ENCODE data around the gene HOXD12.

The HOXD12 gene

DNA sequence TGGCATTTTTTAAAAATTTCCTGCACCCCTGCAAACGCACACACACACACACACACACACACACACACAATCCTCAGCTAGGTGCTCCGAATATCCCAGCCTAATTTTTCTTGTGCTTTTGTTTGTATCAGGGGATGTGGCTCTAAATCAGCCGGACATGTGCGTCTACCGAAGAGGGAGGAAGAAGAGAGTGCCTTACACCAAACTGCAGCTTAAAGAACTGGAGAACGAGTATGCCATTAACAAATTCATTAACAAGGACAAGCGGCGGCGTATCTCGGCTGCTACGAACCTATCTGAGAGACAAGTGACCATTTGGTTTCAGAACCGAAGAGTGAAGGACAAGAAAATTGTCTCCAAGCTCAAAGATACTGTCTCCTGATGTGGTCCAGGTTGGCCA lies 5.2 kb upstream of the HOXD12 start:
- no peak for DNase-seq

- no peak for DNase-seq
Observed at GRCh38 chr2:176095421-176095820, 4.2 kb upstream of the HOXD12 start.

DNA sequence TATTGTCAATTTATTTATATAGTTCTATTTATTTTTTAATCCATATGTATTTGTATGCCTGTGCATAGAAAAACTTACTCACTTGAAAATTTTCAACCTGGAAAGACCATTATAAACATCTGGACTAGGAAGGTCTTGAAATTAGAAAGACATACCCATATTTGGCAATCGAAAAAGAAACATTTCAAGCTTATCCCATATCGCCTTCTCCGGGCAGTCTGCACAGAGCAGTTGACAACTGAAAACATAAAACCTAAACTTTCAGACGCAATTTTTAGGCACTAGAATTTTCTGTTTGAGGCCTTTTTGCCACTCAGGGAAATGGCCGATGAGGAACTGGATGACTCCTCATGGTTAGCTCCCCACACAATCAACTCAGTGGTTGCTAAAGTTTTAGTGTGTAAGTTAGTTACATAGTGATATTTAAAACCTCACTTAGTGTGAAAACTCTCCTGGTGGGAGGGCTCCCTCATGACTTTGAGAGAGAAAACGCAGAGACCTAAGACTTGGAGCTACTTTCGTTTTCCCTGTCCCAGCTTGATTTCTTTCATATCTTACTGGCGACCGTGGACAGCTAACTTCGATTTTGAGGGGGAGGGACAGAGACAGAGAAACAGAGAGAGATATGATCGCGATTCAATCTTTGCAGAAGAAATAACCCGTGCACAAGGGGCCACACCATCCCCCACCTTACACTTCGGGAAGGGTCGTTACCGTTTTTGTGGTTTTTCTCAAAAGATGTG lies 3.2 kb upstream of the HOXD12 start:
- no peak for DNase-seq

GRCh38 chr2:176096986-176097819 lies 2.4 kb upstream of the HOXD12 start:
- peak; percentile 62 for DNase-seq

- DNase-seq, result no peak
Observed at GRCh38 chr2:176097820-176098365, 1.7 kb upstream of the HOXD12 start.

- no peak for DNase-seq
Observed at GRCh38 chr2:176098366-176099158, 1.0 kb upstream of the HOXD12 start.

DNA sequence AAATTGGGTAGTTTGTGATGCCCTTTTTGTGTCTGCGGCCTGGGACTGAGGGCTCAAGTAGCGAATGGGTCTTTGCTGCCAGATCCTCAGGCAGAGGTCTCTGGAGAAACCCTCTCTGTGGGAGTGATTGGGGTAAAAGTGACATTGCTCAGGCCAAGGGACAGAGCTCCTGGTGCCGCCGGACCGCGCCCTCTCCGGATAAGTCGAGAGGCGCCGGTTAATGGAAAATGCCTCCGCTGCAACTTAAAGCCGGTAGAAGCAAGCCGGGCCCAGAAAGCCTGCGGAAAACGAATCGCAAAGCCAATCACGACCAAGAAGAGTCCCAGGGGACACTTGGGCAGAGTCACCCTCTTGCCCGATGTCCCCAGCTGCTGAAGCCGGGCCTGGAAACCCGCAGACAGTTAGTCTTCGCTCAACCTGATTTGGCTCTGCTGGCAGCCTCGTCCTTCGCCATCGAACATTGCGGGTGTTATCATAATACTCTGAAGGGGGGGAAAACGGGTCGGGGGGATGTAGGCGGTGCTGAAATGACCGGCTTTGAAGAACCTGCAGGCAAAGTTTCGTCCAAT lies 352 bp upstream of the HOXD12 start:
- DNase-seq, result no peak

DNA sequence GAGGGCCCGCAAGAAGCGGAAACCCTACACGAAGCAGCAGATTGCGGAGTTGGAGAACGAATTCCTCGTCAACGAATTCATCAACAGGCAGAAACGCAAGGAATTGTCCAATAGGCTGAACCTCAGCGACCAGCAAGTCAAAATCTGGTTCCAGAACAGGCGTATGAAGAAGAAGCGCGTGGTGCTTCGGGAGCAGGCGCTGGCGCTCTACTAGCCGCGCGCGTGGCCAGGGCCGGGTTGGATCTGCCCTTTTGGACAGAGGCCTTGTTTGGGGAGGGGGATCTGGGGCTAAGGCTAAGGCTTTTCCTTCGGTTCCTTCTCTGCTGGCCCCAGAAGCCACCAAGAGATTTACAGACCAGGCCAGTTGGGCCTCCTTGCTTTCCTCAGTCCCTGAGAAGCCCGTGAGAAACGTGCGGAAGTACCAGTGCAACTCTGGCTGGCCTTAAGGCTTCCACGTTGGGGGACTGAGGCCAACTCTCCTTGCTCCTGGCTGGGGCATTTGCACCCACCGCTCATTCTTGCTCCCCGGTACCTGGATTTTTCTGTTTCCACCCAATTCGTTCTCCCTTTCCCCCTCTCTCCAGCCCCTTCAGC lies 1.0 kb downstream of the HOXD12 start:
- DNase-seq, result no peak

- no peak for DNase-seq
Observed at GRCh38 chr2:176101216-176101830, 1.7 kb downstream of the HOXD12 start.

DNA sequence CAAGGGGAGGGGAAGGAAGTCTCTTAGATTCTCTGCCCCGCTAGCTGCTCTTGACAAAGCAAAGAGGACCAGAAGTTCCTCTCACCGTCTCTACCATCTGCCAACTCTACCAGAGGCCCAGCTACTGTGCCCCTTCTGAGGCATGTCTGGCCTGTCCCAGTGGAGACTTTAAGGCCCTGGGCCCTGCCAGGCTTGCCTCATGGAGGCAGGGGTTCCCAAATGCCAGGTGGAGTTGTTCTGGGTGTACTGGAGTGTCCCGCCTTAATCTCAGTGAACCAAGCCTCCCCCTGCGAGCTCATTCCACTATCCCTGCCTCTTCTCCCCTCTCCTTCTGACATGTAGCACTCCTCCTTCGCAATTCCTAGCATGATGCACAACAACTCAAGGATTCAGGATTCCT lies 2.2 kb downstream of the HOXD12 start:
- DNase-seq, result no peak

DNA sequence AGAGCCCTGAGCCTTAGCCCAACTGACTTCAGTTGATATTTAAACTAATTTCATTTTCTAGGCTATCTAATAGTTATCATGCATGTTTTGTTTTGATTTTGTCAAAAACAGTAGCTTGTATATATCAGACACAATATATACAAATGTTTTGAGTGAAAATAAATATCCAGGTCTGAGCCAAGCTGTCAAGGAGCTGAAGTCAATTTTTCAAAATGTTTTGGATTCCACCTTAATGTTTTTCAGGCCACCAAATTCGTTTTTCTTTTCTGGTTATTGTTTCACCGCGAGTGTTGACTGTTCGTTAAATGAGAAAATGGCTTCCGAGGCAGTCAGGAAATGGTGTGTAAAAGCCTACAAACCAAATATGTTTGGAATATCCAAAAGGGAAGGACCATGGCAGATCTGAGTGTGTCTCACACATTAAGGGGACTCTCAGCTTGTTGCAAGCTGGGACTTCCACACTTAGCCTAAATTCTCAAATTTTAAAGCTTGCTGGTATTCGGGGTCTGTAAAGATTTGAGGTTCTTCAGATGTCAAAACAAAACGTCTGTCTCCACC lies 2.8 kb downstream of the HOXD12 start:
- DNase-seq, result no peak

- DNase-seq, result no peak
Observed at GRCh38 chr2:176103194-176103593, 3.6 kb downstream of the HOXD12 start.

DNA sequence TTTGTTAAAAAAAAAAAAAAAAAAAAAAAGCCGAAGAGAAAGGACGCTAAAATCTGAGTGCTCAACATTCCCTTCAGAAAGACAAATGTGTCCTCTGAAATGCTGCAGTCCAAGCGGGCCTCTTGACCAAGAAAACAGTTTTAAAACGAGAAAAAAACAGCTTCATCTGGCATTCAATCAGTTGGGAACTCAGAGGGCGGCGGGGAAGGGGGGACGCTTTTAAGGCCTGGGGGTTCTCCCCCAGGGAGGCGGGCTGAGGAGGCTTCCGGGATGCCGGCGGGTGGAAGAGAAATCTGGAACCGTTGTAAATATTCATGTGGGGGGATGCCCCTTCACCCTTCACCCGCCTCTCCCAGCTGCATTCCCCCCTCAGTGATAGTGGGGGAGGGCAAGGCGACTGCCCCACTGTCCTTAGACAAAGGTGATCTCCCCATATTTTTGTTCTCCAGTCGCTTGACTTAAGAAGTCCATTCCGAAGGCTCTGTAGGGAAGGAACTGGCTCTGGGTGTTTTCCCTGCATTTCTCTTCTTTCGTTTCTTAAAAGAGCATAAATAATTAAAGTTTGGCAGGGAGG lies 4.2 kb downstream of the HOXD12 start:
- no peak for DNase-seq

- DNase-seq, result no peak
Observed at GRCh38 chr2:176104316-176105077, 4.9 kb downstream of the HOXD12 start.

GRCh38 chr2:176105078-176105729 lies 5.6 kb downstream of the HOXD12 start:
- DNase-seq, result no peak

- DNase-seq, result no peak
Observed at GRCh38 chr2:176105730-176106580, 6.4 kb downstream of the HOXD12 start.

DNA sequence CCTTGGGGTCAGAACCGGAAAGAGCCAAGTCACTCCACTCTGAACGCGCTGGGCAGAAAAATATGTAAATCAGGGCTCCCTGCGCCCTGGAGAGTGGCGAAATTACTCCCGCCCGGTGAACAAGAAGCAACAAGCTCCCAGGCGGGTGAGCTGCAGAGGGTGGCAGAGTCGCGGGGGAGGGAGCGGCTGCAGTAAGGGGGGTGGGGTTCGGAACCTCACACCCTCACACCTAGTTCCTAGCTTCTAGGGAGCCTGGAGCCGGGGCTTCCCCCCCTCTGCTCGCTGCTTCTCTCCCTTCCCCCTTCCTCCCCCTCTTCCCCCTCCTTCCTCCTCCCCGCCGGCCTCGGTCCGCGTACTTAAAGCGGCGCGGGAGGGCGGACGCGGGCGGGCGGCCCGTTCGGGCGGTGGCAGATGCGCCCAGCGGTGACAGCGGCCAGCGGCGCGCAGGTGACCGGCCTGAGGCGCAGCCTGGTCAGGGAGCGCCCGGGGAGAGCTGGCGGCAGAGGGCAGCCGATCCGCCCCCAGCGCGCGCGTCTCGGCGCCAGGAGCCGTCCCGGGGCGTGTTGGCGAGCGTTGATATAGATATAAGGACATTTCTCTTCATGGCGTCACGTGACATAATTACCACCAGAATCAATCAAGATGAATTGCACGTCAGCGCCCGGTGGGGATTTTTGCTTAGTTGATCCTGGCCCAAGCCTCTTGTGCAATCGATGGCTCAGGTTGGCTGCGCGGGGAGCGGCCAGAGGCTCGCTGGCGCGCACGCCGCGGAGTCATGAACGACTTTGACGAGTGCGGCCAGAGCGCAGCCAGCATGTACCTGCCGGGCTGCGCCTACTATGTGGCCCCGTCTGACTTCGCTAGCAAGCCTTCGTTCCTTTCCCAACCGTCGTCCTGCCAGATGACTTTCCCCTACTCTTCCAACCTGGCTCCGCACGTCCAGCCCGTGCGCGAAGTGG lies 7.3 kb downstream of the HOXD12 start, which contains the start of gene HOXD11:
HOXD11 (plus strand) TSS at position 700 of the 959 bp plus-strand sequence; CDS start at position 776, 76 bp downstream.
- no peak for DNase-seq
